ENCODE results near the gene BORCS5. TPM values are rescaled to one million over a fixed set of nuclear protein-coding genes. Genes with fewer than 3 reads are reported as not detected.

BORCS5 gene
- total RNA-seq, 4 donors from 2014 or later = 14.2 to 45.0 (median 25.6) TPM

DNA sequence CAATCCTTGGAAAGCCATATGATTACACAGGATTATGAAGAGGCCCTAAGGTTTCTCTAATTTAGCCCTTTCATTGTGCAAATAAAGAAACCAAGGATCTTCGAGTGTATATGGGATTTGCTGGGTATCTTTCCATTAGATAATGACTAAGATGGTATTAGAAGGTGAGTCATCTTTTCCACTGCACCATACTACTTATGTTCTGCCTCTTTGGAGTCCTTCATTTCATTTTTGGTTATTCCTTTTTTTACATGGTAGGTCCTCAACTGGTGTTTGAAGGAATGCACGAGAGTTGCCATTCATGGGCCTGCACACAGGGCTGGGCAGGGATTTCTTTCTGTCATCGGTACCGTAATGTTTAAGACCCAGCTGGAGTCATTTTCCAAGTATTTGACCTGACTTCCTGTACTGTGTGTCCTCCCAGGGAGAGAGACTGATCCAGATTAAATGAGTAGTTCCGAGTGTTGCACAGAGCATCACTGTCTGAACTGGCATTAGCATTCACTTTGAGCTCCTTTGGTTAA, 85.7 kb downstream of the BORCS5 start:
- H3K4me1 ChIP-seq = peaks cover 0 to 39% (median 11%) of the 10 kb centered on the region in 4 donors
- DNase-seq (ENCODE audit: low spot score in 2 of 2) = no peak
- 59 to 65% methylated on average over 5 of the region's 5 CpGs for WGBS, 2 donors
- no peaks in the 10 kb centered on the region for H3K27me3 ChIP-seq
- TF ChIP-seq POLR2A (IDR thresholded peaks at IDR 0.05) (no peak), EP300 (IDR thresholded peaks at IDR 0.05) (no peak)
- TF ChIP-seq, protein P1, sequence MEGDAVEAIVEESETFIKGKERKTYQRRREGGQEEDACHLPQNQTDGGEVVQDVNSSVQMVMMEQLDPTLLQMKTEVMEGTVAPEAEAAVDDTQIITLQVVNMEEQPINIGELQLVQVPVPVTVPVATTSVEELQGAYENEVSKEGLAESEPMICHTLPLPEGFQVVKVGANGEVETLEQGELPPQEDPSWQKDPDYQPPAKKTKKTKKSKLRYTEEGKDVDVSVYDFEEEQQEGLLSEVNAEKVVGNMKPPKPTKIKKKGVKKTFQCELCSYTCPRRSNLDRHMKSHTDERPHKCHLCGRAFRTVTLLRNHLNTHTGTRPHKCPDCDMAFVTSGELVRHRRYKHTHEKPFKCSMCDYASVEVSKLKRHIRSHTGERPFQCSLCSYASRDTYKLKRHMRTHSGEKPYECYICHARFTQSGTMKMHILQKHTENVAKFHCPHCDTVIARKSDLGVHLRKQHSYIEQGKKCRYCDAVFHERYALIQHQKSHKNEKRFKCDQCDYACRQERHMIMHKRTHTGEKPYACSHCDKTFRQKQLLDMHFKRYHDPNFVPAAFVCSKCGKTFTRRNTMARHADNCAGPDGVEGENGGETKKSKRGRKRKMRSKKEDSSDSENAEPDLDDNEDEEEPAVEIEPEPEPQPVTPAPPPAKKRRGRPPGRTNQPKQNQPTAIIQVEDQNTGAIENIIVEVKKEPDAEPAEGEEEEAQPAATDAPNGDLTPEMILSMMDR (IDR thresholded peaks at IDR 0.05) = no peak
- no peak overlapping the region for H3K4me3 ChIP-seq
- H3K36me3 ChIP-seq = no peaks in the 10 kb centered on the region
- H3K9me3 ChIP-seq = no peaks in the 10 kb centered on the region
- peak overlapping the region in 3 of 4 donors; percentile 34 to 67 (median 55) for H3K27ac ChIP-seq

DNA sequence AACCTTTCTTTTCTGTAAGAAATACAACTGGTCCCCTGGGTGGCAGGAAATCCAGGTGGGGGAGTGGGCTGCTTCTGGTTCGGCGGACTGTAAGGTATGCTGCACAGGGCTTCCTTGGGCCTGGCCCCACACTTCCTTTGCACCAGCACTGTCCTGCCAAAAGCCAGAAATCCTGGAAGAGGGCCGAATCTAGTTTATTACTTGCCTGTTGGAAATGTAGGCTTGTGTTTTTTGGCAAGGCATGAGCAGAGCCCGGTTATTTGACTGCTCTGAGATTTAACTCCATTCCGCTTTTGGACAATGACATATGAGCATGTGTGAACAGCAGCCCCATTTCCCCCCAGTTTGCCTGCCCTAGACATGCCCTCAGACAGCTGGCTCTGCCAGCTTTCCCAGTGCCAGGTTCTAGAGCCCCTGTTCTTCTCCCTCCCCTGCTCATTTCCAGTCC, 86.6 kb downstream of the BORCS5 start:
- peaks cover 0 to 39% (median 11%) of the 10 kb centered on the region in 4 donors for H3K4me1 ChIP-seq
- peak overlapping the region in 3 of 4 donors; percentile 25 to 78 (median 34) for H3K27ac ChIP-seq
- H3K4me3 ChIP-seq = no peak overlapping the region
- no peaks in the 10 kb centered on the region for H3K27me3 ChIP-seq
- DNase-seq (ENCODE audit: low spot score in 2 of 2) = peak in 1 of 2 donors; percentile 49
- H3K36me3 ChIP-seq = no peaks in the 10 kb centered on the region
- no peaks in the 10 kb centered on the region for H3K9me3 ChIP-seq
- WGBS, 2 donors = 36 to 47% methylated on average over 5 of the region's 5 CpGs
- TF ChIP-seq EP300 (IDR thresholded peaks at IDR 0.05) (no peak), POLR2A (IDR thresholded peaks at IDR 0.05) (no peak)
- TF ChIP-seq, protein P1 (IDR thresholded peaks at IDR 0.05) = no peak

DNA sequence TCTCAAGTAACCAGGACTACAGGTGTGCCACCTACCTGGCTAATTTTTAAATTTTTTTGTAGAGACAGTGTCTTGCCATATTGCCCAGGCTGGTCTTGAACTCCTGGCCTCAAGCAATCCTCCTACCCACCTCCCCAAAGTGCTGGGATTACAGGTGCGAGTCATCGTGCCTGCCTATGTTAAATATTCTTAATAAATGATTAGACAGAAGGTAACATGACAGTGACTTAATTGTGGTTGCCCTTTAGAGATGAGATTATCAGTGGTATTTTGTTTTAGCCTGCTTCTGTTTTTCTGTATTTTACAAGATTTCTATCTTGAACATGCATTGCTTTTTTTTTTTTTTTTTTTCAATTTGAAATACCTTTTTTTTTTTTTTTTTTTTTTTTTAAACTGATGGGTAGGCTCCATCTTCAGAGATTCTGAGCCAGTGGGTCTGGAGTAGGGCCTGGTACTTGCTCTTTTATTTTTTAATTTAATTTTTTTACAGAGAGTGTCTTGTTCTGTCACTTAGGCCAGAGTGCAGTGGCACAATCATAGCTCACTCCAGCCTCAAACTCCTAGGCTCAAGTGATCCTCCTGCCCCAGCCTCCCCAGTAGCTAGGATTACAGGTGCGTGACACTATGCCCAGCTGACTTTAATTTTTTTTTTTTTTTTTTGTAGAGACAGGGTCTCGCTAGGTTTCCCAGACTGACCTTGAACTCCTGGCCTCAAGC, 88.4 kb downstream of the BORCS5 start:
- Histone ChIP-seq H3K27me3 (no peaks in the 10 kb centered on the region), H3K4me1 (peaks cover 0 to 53% (median 16%) of the 10 kb centered on the region in 4 donors), H3K27ac (no peak overlapping the region), H3K4me3 (no peak overlapping the region), H3K9me3 (no peaks in the 10 kb centered on the region), H3K36me3 (no peaks in the 10 kb centered on the region)
- TF ChIP-seq, protein P1 (IDR thresholded peaks at IDR 0.05) = no peak
- TF ChIP-seq EP300 (IDR thresholded peaks at IDR 0.05) (no peak), POLR2A (IDR thresholded peaks at IDR 0.05) (no peak)
- WGBS, 2 donors = 93 to 96% methylated on average over 4 of the region's 4 CpGs
- no peak for DNase-seq (ENCODE audit: low spot score in 2 of 2)

DNA sequence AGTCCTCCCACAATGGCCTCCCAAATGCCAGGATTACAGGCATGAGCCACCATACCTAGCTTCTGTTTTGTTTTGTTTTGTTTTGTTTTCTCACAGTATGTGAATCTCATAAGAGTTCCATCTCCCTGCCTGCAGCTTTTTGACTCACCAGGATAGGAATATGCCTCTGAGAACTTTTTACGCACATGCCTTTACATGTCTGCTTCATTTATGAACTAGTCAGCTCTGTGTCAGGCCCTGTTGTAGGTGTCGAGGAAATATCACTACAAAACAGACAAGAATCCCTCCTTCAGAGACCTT, 89.0 kb downstream of the BORCS5 start:
- no peaks in the 10 kb centered on the region for H3K36me3 ChIP-seq
- H3K4me3 ChIP-seq = no peak overlapping the region
- no peak for TF ChIP-seq EP300 (IDR thresholded peaks at IDR 0.05)
- TF ChIP-seq, protein P1 (IDR thresholded peaks at IDR 0.05) = no peak
- TF ChIP-seq POLR2A (IDR thresholded peaks at IDR 0.05) = no peak
- no peaks in the 10 kb centered on the region for H3K9me3 ChIP-seq
- H3K4me1 ChIP-seq = peaks cover 0 to 53% (median 16%) of the 10 kb centered on the region in 4 donors
- no peak for DNase-seq (ENCODE audit: low spot score in 2 of 2)
- no peak overlapping the region for H3K27ac ChIP-seq
- WGBS, 2 donors = 96 to 97% methylated on average over 2 of the region's 2 CpGs
- H3K27me3 ChIP-seq = no peaks in the 10 kb centered on the region

DNA sequence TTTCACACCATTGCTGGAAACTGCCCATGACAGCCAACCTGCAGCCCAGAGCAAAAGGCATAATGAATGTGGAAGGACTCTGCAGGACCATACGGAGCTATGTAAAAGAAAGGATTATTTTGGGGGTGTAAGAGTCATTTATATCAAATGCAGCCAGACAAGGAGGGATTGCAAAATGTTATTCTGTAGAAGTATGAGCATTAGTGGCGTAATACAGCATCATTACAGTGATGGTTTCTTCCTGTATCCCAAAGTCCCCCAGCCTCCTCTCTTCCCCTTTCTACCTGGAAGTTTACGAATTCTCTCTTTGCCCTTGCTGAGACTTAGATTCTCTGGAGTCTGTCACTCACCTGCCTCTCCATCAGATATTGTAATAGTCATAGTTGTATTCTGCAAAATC, 89.9 kb downstream of the BORCS5 start:
- peaks cover 0 to 47% (median 14%) of the 10 kb centered on the region in 4 donors for H3K4me1 ChIP-seq
- H3K4me3 ChIP-seq = no peak overlapping the region

More for the DNA sequence above, 89.9 kb downstream of the BORCS5 start:
- no peak for TF ChIP-seq EP300 (IDR thresholded peaks at IDR 0.05)
- no peak for TF ChIP-seq POLR2A (IDR thresholded peaks at IDR 0.05)
- TF ChIP-seq, protein P1 (IDR thresholded peaks at IDR 0.05) = no peak
- H3K27me3 ChIP-seq = no peaks in the 10 kb centered on the region
- WGBS, 2 donors = 88 to 89% methylated on average over 3 of the region's 3 CpGs
- no peak for DNase-seq (ENCODE audit: low spot score in 2 of 2)
- H3K27ac ChIP-seq = no peak overlapping the region
- no peaks in the 10 kb centered on the region for H3K9me3 ChIP-seq
- no peaks in the 10 kb centered on the region for H3K36me3 ChIP-seq
